Measurements from ENCODE around the gene NXNL1. TPM values are rescaled to one million over a fixed set of nuclear protein-coding genes. Genes with fewer than 3 reads are reported as not detected.

Gene NXNL1
- total RNA-seq, 1 donor from 2014 or later = not detected

DNA sequence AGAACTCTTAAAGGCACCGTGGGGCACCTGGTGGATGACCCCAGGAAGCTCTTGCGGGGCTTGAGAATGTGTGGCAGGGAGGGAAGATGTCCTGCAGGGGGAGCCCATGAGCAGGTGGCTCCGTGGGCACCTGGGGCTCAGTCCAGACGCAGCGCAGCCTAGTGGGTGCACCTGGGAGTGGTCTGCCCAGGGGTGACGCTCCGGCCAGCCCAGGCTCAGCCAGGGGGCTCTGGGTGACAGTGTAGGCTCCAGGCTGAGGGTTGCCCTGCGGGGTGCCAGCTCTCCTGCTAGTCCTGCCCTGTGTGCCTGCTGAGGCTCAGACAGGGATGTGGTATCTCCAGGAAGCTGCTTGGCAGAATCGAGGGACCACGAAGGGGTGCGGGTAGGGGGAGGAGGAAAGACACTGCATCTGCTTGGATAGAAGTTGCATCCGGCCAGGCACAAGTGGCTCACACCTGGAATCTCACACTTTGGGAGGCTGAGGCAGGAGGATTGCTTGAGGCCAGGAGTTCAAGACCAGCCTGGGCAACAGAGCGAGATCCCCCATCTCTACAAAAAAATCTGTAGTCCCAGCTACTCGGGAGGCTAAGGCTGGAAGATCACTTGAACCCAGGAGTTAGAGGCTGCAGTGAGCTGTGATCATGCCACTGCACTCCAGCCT is 35.7 kb upstream of the NXNL1 start:
- Histone ChIP-seq H3K27ac (peak overlapping the region; percentile 25), H3K27me3 (ENCODE audit: low read depth) (no peaks in the 10 kb centered on the region), H3K36me3 (peaks cover 17% of the 10 kb centered on the region), H3K4me1 (peaks cover 31% of the 10 kb centered on the region), H3K4me3 (no peak overlapping the region), H3K9me3 (no peaks in the 10 kb centered on the region)
- peak; percentile 88 for DNase-seq
- intact Hi-C loops (cut with DNase I) = no loop called here
- TF ChIP-seq, protein P1, sequence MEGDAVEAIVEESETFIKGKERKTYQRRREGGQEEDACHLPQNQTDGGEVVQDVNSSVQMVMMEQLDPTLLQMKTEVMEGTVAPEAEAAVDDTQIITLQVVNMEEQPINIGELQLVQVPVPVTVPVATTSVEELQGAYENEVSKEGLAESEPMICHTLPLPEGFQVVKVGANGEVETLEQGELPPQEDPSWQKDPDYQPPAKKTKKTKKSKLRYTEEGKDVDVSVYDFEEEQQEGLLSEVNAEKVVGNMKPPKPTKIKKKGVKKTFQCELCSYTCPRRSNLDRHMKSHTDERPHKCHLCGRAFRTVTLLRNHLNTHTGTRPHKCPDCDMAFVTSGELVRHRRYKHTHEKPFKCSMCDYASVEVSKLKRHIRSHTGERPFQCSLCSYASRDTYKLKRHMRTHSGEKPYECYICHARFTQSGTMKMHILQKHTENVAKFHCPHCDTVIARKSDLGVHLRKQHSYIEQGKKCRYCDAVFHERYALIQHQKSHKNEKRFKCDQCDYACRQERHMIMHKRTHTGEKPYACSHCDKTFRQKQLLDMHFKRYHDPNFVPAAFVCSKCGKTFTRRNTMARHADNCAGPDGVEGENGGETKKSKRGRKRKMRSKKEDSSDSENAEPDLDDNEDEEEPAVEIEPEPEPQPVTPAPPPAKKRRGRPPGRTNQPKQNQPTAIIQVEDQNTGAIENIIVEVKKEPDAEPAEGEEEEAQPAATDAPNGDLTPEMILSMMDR (IDR thresholded peaks at IDR 0.05) = peak; percentile 91
- peak; percentile 85 to 92 for ATAC-seq

DNA sequence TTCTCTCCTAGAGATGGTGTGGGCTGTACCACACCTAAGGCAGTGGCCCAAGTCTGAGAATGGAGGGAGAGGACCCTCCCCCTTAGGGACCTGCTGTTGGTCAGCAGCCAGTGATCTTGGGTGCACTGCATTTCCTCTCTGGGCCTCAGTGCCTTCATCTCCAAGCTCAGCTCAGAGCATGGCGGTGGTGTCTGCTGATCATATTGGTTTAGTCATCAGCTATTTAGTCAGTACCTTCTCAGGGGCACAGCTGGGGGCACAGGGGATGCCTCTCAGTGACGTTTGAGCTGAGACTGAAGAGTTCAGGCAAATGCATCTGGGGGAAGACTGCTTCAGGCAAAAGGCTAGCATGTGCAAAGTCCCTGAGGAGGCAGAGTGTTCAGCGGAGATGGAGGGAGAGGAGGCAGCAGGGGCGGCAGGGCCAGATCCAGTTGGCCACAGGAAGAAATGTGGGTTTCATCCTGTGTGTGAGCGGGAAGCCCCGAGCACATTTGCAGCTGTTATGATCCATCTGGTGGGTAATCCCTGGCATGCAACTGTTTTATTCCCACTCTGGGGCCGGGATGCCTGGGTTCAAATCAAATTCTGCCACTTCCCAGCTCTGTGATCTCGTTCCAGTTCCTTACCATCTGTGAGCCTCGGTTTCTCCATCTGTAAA is 35.0 kb upstream of the NXNL1 start:
- Histone ChIP-seq H3K4me3 (no peak overlapping the region), H3K4me1 (peaks cover 31% of the 10 kb centered on the region), H3K27ac (no peak overlapping the region), H3K27me3 (ENCODE audit: low read depth) (no peaks in the 10 kb centered on the region), H3K36me3 (peaks cover 10% of the 10 kb centered on the region), H3K9me3 (no peaks in the 10 kb centered on the region)
- TF ChIP-seq, protein P1 (IDR thresholded peaks at IDR 0.05) = no peak
- DNase-seq = no peak
- intact Hi-C loops (cut with DNase I) = no loop called here
- ATAC-seq = no peak

DNA sequence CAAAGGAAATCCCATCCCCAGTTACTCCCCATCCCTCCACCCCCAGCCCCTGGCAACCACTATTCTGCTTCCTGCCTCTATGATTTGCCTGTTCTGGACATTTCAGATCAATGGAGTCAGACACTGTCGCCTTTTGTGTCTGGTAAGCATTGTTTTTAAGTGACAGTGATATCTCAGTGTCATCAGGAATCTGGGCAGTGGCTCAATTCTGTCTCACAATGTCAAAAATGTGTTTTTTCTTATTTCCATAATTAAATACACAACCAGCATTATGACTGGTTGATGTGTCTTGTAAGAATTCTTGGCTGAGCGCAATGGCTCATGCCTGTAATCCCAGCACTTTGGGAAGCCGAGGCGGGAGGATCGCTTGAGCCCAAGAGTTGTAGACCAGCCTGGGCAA is 30.6 kb upstream of the NXNL1 start:
- H3K27ac ChIP-seq = no peak overlapping the region
- H3K9me3 ChIP-seq = no peaks in the 10 kb centered on the region
- no peak overlapping the region for H3K4me3 ChIP-seq
- no peaks in the 10 kb centered on the region for H3K27me3 ChIP-seq (ENCODE audit: low read depth)
- no peaks in the 10 kb centered on the region for H3K36me3 ChIP-seq
- intact Hi-C loops (cut with DNase I) = no loop called here
- ATAC-seq (no peak), DNase-seq (no peak)
- TF ChIP-seq, protein P1 (IDR thresholded peaks at IDR 0.05) = no peak
- peaks cover 26% of the 10 kb centered on the region for H3K4me1 ChIP-seq

DNA sequence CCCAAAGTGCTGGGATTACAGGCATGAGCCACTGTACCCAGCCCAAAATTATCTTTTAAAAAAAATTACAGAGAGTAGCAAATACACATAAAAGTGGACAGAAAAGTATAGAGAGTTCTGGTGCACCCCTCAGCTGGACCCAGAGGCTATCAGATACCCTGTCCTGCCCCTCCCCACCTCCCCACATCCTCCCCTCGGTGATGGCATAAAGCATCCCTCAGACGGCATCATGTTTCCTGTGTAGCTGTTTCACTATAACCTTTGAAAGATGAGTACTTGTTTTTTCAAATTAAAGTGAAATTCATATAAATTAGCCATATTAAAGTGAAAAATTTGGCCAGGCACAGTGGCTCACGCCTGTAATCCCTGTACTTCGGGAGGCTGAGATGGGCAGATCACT is 29.7 kb upstream of the NXNL1 start:
- TF ChIP-seq, protein P1 (IDR thresholded peaks at IDR 0.05) = no peak
- DNase-seq = no peak
- Histone ChIP-seq H3K27me3 (ENCODE audit: low read depth) (no peaks in the 10 kb centered on the region), H3K4me1 (peaks cover 22% of the 10 kb centered on the region), H3K4me3 (no peak overlapping the region), H3K9me3 (no peaks in the 10 kb centered on the region), H3K27ac (no peak overlapping the region), H3K36me3 (no peaks in the 10 kb centered on the region)
- intact Hi-C loops (cut with DNase I) = no loop called here
- ATAC-seq = no peak

DNA sequence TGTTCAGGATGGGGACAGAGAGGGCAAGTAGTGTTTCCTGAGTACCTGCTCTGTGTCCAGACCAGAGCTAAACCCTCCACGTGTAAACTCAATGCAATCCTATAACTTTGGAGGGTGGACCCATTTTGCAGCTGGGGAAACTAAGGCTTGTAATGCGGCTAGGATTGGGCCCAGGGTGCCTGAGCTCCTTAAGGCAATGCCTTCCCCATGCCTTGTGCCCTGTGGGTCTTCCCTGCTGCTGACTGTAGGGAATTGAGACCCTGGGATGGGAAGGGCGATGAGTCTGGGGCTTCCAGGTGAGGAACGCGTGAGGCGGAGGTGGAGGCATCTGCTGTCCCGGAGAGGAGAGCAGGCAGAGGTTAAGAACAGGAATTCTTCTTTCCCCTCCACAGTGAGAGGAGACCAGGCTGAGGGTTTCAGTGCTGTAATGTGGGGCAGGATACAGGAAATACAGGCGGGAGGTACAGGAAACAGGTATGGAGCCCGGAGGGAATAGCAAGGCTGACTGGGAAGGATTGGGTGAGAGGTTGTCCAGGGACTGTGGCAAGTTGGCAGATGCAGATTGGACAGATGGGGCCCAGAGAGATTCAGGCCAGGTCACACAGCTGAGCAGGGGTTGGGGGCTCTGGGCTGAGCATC is 28.8 kb upstream of the NXNL1 start:
- Histone ChIP-seq H3K27me3 (ENCODE audit: low read depth) (no peaks in the 10 kb centered on the region), H3K4me3 (no peak overlapping the region), H3K36me3 (no peaks in the 10 kb centered on the region), H3K27ac (peak overlapping the region; percentile 59), H3K9me3 (no peaks in the 10 kb centered on the region), H3K4me1 (peaks cover 22% of the 10 kb centered on the region)
- ATAC-seq (no peak), DNase-seq (no peak)
- TF ChIP-seq, protein P1 (IDR thresholded peaks at IDR 0.05) = peak; percentile 2
- intact Hi-C loops (cut with DNase I) = no loop called here

Measured in lower lobe of right lung (tissue), 2 donors.